SH-SY5Y (cell line): ENCODE data around the gene BANK1.

Experiments
- GATA2 ChIP-seq: IDR thresholded peaks from 2 replicates; pipeline ENCODE4 v1.6.1; 2011; ENCODE audit warnings: mild to moderate bottlenecking, low read depth, low read length
- GATA3 ChIP-seq: IDR thresholded peaks from 2 replicates; pipeline ENCODE4 v1.6.1; 2011; ENCODE audit warnings: low read depth, mild to moderate bottlenecking, low read length, moderate library complexity

GRCh38 chr4:101858641-101859040, 68.1 kb downstream of the BANK1 start:
- TF ChIP-seq GATA2, result no peak
- no peak for TF ChIP-seq GATA3
